A673 (cell line): ENCODE measurements around the gene ARMH1. TPM values are rescaled to one million over a fixed set of nuclear protein-coding genes. Genes with fewer than 3 reads are reported as not detected.
A peak's percentile ranks its signal among the peaks of the same experiment; 100 is the strongest.

Experiments used
- BruUV-seq: library from RNA; stranded (reverse); fragments of 400-500 nt; replicated peaks from 2 replicates; lab custom pipeline; 2021; lab: Mats Ljungman, UMichigan
- CTCF ChIA-PET: fragments of 300-600 bp; sonication (Branson Sonifier 250); formaldehyde crosslinking; loops from one replicate; lab custom pipeline; 2022; ENCODE audit warnings: antibody characterized with exemption; lab: Charles Lee
- POLR2A ChIA-PET: fragments of 300-600 bp; sonication (Branson Sonifier 250); formaldehyde crosslinking; loops from one replicate; lab custom pipeline; 2022; ENCODE audit warnings: antibody characterized with exemption; ENCODE audit not compliant: low non-redundant PET; lab: Charles Lee
- DNase-seq: peaks from one replicate; pipeline ENCODE4 v3.0.0-alpha.2; 2015; ENCODE audit warnings: low spot score
- H3K27ac ChIP-seq: fragments of 200-600 bp; sonication (generic); 2 replicates; pipeline ENCODE4 v1.5.1; 2016; ENCODE audit warnings: mixed run types, low read depth, mild to moderate bottlenecking, mixed read lengths, antibody characterized with exemption, low read length; ENCODE audit not compliant: poor library complexity, severe bottlenecking
- H3K27me3 ChIP-seq: fragments of 200-600 bp; sonication (generic); replicated peaks from 2 replicates; pipeline ENCODE4 v1.6.1; 2017; ENCODE audit warnings: mixed run types, low read depth, mild to moderate bottlenecking, mixed read lengths, antibody characterized with exemption, low read length; ENCODE audit not compliant: insufficient read depth, poor library complexity
- H3K36me3 ChIP-seq: fragments of 200-600 bp; sonication (generic); 2 replicates; pipeline ENCODE4 v1.6.1; 2016; ENCODE audit warnings: mixed run types, mild to moderate bottlenecking, mixed read lengths, antibody characterized with exemption, low read length; ENCODE audit not compliant: insufficient read depth, poor library complexity, severe bottlenecking
- H3K4me1 ChIP-seq: fragments of 200-600 bp; sonication (generic); 2 replicates; pipeline ENCODE4 v1.6.1; 2017; ENCODE audit warnings: mixed run types, mild to moderate bottlenecking, mixed read lengths, antibody characterized with exemption, low read length; ENCODE audit not compliant: insufficient read depth, poor library complexity, severe bottlenecking
- H3K4me3 ChIP-seq: fragments of 200-600 bp; sonication (generic); 2 replicates; pipeline ENCODE4 v1.5.1; 2016; ENCODE audit warnings: low read depth, mixed run types, mild to moderate bottlenecking, mixed read lengths, low read length; ENCODE audit not compliant: poor library complexity, severe bottlenecking
- H3K9me3 ChIP-seq: fragments of 200-600 bp; sonication (generic); 2 replicates; pipeline ENCODE4 v1.6.1; 2016; ENCODE audit warnings: mixed run types, low read depth, mild to moderate bottlenecking, mixed read lengths, antibody characterized with exemption, low read length; ENCODE audit not compliant: poor library complexity, severe bottlenecking
- EZH2 ChIP-seq: fragments of 200-600 bp; sonication (generic); IDR thresholded peaks from 2 replicates; pipeline ENCODE4 v1.6.1; 2017; ENCODE audit warnings: borderline replicate concordance, low read depth, mild to moderate bottlenecking, mixed read lengths, antibody characterized with exemption, low read length; ENCODE audit not compliant: poor library complexity, severe bottlenecking
- intact Hi-C: fragments of 100-400 bp; cut with micrococcal nuclease; formaldehyde crosslinking; loops from one replicate; pipeline ENCODE4 v1.10.0; 2022; ENCODE audit not compliant: unreplicated experiment
- total RNA-seq: library from RNA; stranded (reverse); gene quantifications from 2 replicates; pipeline ENCODE4 v1.2.3, GENCODE V29; 2021
- TF ChIP-seq, protein P1 (sequence below): fragments of 300-800, 200-600 bp; sonication (generic); conservative IDR thresholded peaks from 2 replicates; pipeline ENCODE4 v1.5.1; 2017; ENCODE audit warnings: low read depth, mild to moderate bottlenecking, antibody characterized with exemption, low read length, moderate library complexity, mixed read lengths

Gene ARMH1
- total RNA-seq, 1 experiment from 2014 or later = 0.26 TPM

DNA sequence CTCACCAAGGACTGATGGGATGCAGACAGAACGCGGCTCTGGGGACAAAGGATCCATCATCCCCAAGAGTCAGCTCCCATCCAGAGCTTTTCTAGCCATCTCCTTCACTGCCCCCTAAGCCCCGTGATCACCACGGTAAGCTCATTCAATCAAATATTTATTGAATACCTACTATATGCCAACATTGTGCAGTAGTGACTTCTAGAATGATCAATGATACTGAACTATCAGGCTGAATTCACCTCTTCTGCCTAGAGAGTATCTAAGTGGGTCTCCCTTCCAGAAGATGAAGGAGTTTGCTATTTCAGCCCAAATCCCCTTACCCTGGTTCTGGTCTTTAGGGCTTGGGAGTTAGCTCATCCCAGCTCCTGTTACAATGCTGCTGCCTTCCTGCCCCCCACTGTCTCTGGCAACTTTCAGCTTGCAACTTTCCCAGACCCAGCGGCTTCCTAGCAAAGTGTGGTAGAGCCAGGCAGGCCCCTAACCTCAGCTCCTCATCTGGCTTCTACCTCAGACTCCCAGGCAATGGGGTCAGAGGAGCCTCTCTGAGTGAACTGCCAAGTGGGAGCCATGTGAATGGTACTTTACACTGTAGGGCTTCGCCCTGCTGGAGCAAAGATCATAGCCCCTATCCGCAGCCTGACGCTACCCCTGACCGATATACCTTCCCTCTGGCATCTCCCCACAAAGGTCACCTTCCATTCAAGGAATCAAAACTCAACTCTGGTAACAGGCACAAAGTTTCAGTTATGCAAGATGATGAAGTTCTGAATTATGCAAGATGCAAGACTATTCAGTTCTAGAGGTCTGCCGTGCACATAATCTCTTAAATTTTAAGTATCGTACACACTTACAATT is 21.2 kb upstream of the ARMH1 start:
- no peaks in the 10 kb centered on the region for H3K27me3 ChIP-seq

DNA sequence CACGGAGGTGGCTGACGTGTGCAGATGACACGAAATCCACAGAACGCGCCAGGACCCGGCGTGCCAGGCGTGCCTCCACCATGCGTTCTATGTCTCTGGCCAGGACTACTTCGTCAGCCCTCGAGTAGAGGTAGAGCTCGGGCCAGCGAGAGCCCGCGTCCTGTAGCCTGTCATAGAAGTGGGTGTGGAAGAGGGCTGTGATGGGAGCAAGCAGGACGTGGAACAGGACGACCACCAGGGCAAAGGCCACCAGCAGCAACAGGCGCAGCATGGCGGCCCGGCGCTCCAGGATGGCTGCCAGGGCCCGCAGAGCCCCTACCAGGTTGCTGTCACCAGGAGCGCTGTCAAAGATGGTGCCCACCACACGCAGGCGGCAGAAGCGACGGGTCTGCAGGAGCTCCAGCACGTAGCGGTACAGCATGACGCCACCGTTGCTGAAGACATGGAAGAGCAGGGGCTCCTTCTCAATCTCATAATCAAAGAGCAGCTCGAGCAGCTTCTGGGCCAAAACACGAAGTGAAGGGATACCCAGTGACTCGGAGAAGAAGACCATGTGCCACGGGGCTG is 19.8 kb upstream of the ARMH1 start:
- H3K36me3 ChIP-seq = peaks cover 16% of the 10 kb centered on the region
- H3K4me3 ChIP-seq = no peak overlapping the region
- CTCF ChIA-PET = no interaction called here
- no TSS peak for BruUV-seq
- no peak for TF ChIP-seq EZH2
- TF ChIP-seq, protein P1, sequence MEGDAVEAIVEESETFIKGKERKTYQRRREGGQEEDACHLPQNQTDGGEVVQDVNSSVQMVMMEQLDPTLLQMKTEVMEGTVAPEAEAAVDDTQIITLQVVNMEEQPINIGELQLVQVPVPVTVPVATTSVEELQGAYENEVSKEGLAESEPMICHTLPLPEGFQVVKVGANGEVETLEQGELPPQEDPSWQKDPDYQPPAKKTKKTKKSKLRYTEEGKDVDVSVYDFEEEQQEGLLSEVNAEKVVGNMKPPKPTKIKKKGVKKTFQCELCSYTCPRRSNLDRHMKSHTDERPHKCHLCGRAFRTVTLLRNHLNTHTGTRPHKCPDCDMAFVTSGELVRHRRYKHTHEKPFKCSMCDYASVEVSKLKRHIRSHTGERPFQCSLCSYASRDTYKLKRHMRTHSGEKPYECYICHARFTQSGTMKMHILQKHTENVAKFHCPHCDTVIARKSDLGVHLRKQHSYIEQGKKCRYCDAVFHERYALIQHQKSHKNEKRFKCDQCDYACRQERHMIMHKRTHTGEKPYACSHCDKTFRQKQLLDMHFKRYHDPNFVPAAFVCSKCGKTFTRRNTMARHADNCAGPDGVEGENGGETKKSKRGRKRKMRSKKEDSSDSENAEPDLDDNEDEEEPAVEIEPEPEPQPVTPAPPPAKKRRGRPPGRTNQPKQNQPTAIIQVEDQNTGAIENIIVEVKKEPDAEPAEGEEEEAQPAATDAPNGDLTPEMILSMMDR = no peak
- H3K27ac ChIP-seq = no peak overlapping the region
- POLR2A ChIA-PET = no interaction called here
- no peak for DNase-seq
- H3K9me3 ChIP-seq = no peaks in the 10 kb centered on the region
- no peaks in the 10 kb centered on the region for H3K4me1 ChIP-seq
- H3K27me3 ChIP-seq = no peaks in the 10 kb centered on the region
- intact Hi-C loops = loop anchor here (5.0 to 10.0 kb wide), 2 partner anchors 437 to 560 kb away; no protein-coding TSS in a partner anchor

More for the DNA sequence above, 21.2 kb upstream of the ARMH1 start:
- ChIA-PET CTCF (interaction anchor here (0.5 to 2.0 kb wide), 12 partner anchors 11 to 438 kb away, joined by 3 to 17 read pairs (median 4); no protein-coding TSS in a partner anchor), POLR2A (no interaction called here)
- intact Hi-C loops = loop anchor here (1.0 to 10.0 kb wide), 5 partner anchors 45 to 559 kb away; no protein-coding TSS in a partner anchor
- no TSS peak for BruUV-seq
- no peaks in the 10 kb centered on the region for H3K9me3 ChIP-seq
- no peak for DNase-seq
- H3K36me3 ChIP-seq = peaks cover 23% of the 10 kb centered on the region
- no peak overlapping the region for H3K27ac ChIP-seq
- H3K4me3 ChIP-seq = no peak overlapping the region
- no peaks in the 10 kb centered on the region for H3K4me1 ChIP-seq
- TF ChIP-seq EZH2 = no peak
- TF ChIP-seq, protein P1 = no peak; the same call in 1 of the 2 replicates

DNA sequence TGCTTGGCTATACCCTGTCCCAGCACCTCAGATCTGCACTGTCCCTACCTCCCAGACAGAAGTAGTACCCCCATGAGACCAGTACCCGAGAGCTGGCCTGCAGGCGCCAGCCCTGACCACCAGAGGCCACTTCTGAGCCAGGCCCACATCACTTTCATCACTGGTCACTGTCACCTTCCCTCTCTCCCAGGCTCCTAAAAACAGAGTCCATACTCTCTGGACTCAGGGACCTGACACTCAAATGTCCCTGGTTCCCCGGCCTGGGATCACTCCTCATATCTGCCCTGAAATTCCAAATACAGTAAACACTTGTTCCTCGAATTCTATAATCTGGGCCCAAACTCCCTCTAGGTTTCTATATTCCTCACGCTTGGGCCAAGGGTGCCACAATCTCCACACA is 18.9 kb upstream of the ARMH1 start:
- ChIA-PET CTCF (no interaction called here), POLR2A (no interaction called here)
- Histone ChIP-seq H3K9me3 (no peaks in the 10 kb centered on the region), H3K27ac (no peak overlapping the region), H3K27me3 (no peaks in the 10 kb centered on the region), H3K4me3 (no peak overlapping the region), H3K4me1 (no peaks in the 10 kb centered on the region), H3K36me3 (peaks cover 7% of the 10 kb centered on the region)
- intact Hi-C loops = loop anchor here (10.0 kb wide), 1 partner anchor 561 kb away; no protein-coding TSS in a partner anchor
- DNase-seq = peak; percentile 22
- no peak for TF ChIP-seq EZH2
- TF ChIP-seq, protein P1 = peak; percentile 69
- no TSS peak for BruUV-seq
